HL-60/S4 treated with retinoic acid at 250 ng/mL for 4 days and 3 days (cell line): ENCODE measurements around the gene FAXDC2.

Source experiments
- in situ Hi-C: fragments of 300-500 bp; cut with MboI; formaldehyde crosslinking; loops from 2 replicates; pipeline ENCODE4 v1.7.0; 2022; ENCODE audit warnings: low sequenced_read_pairs

FAXDC2 gene

GRCh38 chr5:154770111-154770510 lies 80.3 kb downstream of the FAXDC2 start:
- in situ Hi-C loops, result no loop called here
